ENCODE measurements around the gene PMM2.
"Not testable (repeated sequence)": the region's sequence is repeated elsewhere in the genome, so short reads cannot be mapped to it uniquely, and the experiment has no call there.

The PMM2 gene

DNA sequence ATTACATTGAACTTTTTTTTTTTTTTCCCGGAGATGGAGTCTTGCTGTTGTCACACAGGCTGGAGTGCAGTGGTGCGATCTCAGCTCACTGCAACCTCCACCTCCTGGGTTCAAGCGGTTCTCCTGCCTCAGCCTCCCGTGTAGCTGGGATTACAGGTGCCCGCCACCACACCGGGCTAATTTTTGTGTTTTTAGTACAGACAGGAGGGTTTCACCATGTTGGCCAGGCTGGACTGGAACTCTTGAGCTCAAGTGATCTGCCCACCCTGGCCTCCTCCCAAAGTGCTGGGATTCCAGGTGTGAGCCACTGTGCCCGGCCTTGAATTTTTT is 76.2 kb downstream of the PMM2 start:
- H3K27ac ChIP-seq (ENCODE audit: low read length, poor library complexity, severe bottlenecking); H3K9me3 ChIP-seq (ENCODE audit: control insufficient read depth, low read length); H2BK12ac ChIP-seq (ENCODE audit: low read length in 2 of 2); H3K27me3 ChIP-seq (ENCODE audit: control insufficient read depth in 1 of 2, insufficient read depth in 1 of 2, low read length in 2 of 2); H3K9ac ChIP-seq (ENCODE audit: low read length); H3K4me2 ChIP-seq (ENCODE audit: low read length, poor library complexity, severe bottlenecking); H4K91ac ChIP-seq (ENCODE audit: low read length); H2AFZ ChIP-seq (ENCODE audit: low read depth, low read length); H3K36me3 ChIP-seq (ENCODE audit: control insufficient read depth in 1 of 2, insufficient read depth in 2 of 2, low read depth in 1 of 2, low read length in 2 of 2); H2BK5ac ChIP-seq (ENCODE audit: low read depth, low read length, poor library complexity, severe bottlenecking); H2BK120ac ChIP-seq (ENCODE audit: low read depth, low read length); H3K23ac ChIP-seq (ENCODE audit: low read length in 2 of 2); H3K4ac ChIP-seq (ENCODE audit: low read depth in 1 of 2, low read length in 2 of 2); H3K4me3 ChIP-seq (ENCODE audit: insufficient read depth in 1 of 2, low read depth in 1 of 2, low read length in 2 of 2); DNase-seq; H2BK15ac ChIP-seq (ENCODE audit: low read depth, poor library complexity, severe bottlenecking); H4K8ac ChIP-seq (ENCODE audit: low read length); H3K79me1 ChIP-seq (replicated peaks; ENCODE audit: low read length, poor library complexity, severe bottlenecking); H2AK5ac ChIP-seq (ENCODE audit: low read length, severe bottlenecking); H3K14ac ChIP-seq (ENCODE audit: low read length in 2 of 2): not testable (repeated sequence)
- peaks cover 24% of the 10 kb centered on the region for H3K4me1 ChIP-seq (ENCODE audit: control insufficient read depth, insufficient read depth, low read depth, low read length)
- peak overlapping the region in 1 of 2 experiments; percentile 35 for H3K18ac ChIP-seq (ENCODE audit: low read depth in 1 of 2, low read length in 2 of 2)
- WGBS, result 99% methylated on average over 7 of the region's 7 CpGs

DNA sequence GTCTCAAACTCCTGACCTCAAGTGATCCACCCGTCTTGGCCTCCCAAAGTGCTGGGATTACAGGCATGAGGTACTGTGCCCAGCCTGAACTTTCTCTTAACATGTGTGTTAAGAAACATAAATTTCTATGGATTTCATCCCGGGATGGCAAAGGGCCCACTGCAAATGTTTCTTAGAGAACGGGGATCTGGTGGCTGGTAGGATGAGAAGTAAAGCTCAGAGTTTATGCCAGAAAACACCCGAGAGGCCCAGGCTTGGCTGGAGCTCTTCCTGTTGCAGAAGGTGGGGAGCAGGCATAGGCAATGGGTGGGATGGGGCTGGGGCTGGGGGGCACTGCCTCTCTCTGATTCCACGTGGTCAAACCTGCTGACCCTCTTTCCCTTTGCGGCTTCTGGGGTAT is 76.7 kb downstream of the PMM2 start:
- H3K79me1 ChIP-seq (replicated peaks; ENCODE audit: low read length, poor library complexity, severe bottlenecking), result no peaks in the 10 kb centered on the region
- no peak overlapping the region for H3K23ac ChIP-seq (ENCODE audit: low read length in 2 of 2)
- no peak overlapping the region for H3K4ac ChIP-seq (ENCODE audit: low read depth in 1 of 2, low read length in 2 of 2)
- H2AK5ac ChIP-seq (ENCODE audit: low read length, severe bottlenecking), result no peak overlapping the region
- no peak overlapping the region for H2BK120ac ChIP-seq (ENCODE audit: low read depth, low read length)
- H3K27ac ChIP-seq (ENCODE audit: low read length, poor library complexity, severe bottlenecking), result no peak overlapping the region
- H2AFZ ChIP-seq (ENCODE audit: low read depth, low read length), result no peak overlapping the region
- H4K8ac ChIP-seq (ENCODE audit: low read length), result no peak overlapping the region
- H3K9ac ChIP-seq (ENCODE audit: low read length), result no peak overlapping the region
- DNase-seq, result no peak
- 72% methylated on average over 6 of the region's 6 CpGs for WGBS
- no peak overlapping the region for H2BK12ac ChIP-seq (ENCODE audit: low read length in 2 of 2)
- no peak overlapping the region for H3K14ac ChIP-seq (ENCODE audit: low read length in 2 of 2)
- H3K18ac ChIP-seq (ENCODE audit: low read depth in 1 of 2, low read length in 2 of 2), result peak overlapping the region in 1 of 2 experiments; percentile 29
- H4K91ac ChIP-seq (ENCODE audit: low read length), result no peak overlapping the region
- peaks cover 23% of the 10 kb centered on the region for H3K4me1 ChIP-seq (ENCODE audit: control insufficient read depth, insufficient read depth, low read depth, low read length)
- no peak overlapping the region for H2BK5ac ChIP-seq (ENCODE audit: low read depth, low read length, poor library complexity, severe bottlenecking)
- no peak overlapping the region for H3K4me3 ChIP-seq (ENCODE audit: insufficient read depth in 1 of 2, low read depth in 1 of 2, low read length in 2 of 2)
- no peak overlapping the region for H3K4me2 ChIP-seq (ENCODE audit: low read length, poor library complexity, severe bottlenecking)
- no peaks in the 10 kb centered on the region for H3K27me3 ChIP-seq (ENCODE audit: control insufficient read depth in 1 of 2, insufficient read depth in 1 of 2, low read length in 2 of 2)
- peak overlapping the region; percentile 61 for H2BK15ac ChIP-seq (ENCODE audit: low read depth, poor library complexity, severe bottlenecking)
- no peaks in the 10 kb centered on the region for H3K36me3 ChIP-seq (ENCODE audit: control insufficient read depth in 1 of 2, insufficient read depth in 2 of 2, low read depth in 1 of 2, low read length in 2 of 2)
- H3K9me3 ChIP-seq (ENCODE audit: control insufficient read depth, low read length), result no peaks in the 10 kb centered on the region

DNA sequence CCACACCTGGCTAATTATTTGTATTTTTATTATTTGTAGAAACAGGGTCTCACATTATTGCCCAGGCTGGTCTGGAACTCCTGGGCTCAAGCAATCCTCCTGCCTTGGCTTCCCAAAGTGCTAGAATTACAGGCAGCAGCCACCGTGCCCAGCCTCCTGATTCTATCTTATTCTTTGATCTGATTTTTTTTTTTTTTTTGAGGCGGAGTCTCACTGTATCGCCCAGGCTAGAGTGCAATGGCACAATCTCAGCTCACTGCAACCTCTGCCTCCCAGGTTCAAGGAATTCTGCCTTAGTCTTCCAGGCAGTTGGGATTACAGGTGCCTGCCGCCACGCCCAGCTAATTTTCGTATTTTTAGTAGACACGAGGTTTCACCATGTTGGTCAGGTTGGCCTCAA is 77.7 kb downstream of the PMM2 start:
- not testable (repeated sequence) for H3K4me3 ChIP-seq (ENCODE audit: insufficient read depth in 1 of 2, low read depth in 1 of 2, low read length in 2 of 2); H4K8ac ChIP-seq (ENCODE audit: low read length); H3K36me3 ChIP-seq (ENCODE audit: control insufficient read depth in 1 of 2, insufficient read depth in 2 of 2, low read depth in 1 of 2, low read length in 2 of 2); H3K23ac ChIP-seq (ENCODE audit: low read length in 2 of 2); H3K27ac ChIP-seq (ENCODE audit: low read length, poor library complexity, severe bottlenecking); H3K27me3 ChIP-seq (ENCODE audit: control insufficient read depth in 1 of 2, insufficient read depth in 1 of 2, low read length in 2 of 2); H3K4ac ChIP-seq (ENCODE audit: low read depth in 1 of 2, low read length in 2 of 2); H2AK5ac ChIP-seq (ENCODE audit: low read length, severe bottlenecking); H2BK120ac ChIP-seq (ENCODE audit: low read depth, low read length); H2BK12ac ChIP-seq (ENCODE audit: low read length in 2 of 2); H3K9me3 ChIP-seq (ENCODE audit: control insufficient read depth, low read length); H3K18ac ChIP-seq (ENCODE audit: low read depth in 1 of 2, low read length in 2 of 2); H4K91ac ChIP-seq (ENCODE audit: low read length); H2AFZ ChIP-seq (ENCODE audit: low read depth, low read length); H2BK15ac ChIP-seq (ENCODE audit: low read depth, poor library complexity, severe bottlenecking); H3K79me1 ChIP-seq (replicated peaks; ENCODE audit: low read length, poor library complexity, severe bottlenecking); H3K14ac ChIP-seq (ENCODE audit: low read length in 2 of 2); H2BK5ac ChIP-seq (ENCODE audit: low read depth, low read length, poor library complexity, severe bottlenecking); H3K4me2 ChIP-seq (ENCODE audit: low read length, poor library complexity, severe bottlenecking); DNase-seq; H3K9ac ChIP-seq (ENCODE audit: low read length)
- 77% methylated on average over 7 of the region's 7 CpGs for WGBS
- peaks cover 22% of the 10 kb centered on the region for H3K4me1 ChIP-seq (ENCODE audit: control insufficient read depth, insufficient read depth, low read depth, low read length)

DNA sequence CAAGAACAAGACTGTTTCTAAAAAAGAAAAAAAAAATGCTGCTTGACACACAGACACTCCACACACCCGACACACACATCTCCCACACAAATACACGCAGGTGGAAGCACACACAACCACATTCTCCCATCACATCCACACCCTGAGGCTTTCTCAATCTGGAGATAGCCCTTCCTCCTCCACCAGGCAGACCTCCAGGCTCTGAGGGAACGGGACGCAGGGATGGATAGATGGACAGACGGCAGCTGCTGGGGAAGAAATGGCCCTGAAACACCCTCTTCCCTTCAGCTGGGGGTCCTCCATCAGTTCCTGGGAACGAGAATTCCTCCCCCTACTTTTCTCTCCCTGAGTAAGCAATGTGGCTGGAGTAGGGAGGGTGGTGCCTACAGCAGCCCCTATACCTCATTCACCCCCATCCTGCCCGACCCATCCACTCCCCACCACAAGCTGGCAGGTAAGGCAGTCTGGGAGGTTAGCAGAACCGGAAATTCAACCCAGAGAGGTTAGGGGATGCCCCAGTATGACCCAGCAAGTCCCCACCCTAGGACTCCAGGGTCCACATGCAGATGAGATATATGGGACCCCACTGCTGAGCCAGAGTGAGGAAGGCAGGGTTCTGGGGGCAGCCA is 80.4 kb downstream of the PMM2 start:
- H3K23ac ChIP-seq (ENCODE audit: low read length in 2 of 2), result no peak overlapping the region
- WGBS, result 74% methylated on average over 6 of the region's 8 CpGs
- H3K9me3 ChIP-seq (ENCODE audit: control insufficient read depth, low read length), result no peaks in the 10 kb centered on the region
- H2AFZ ChIP-seq (ENCODE audit: low read depth, low read length), result no peak overlapping the region
- peak overlapping the region; percentile 46 to 95 for H3K18ac ChIP-seq (ENCODE audit: low read depth in 1 of 2, low read length in 2 of 2)
- H4K8ac ChIP-seq (ENCODE audit: low read length), result peak overlapping the region; percentile 41
- peak overlapping the region in 1 of 2 experiments; percentile 87 for H3K4ac ChIP-seq (ENCODE audit: low read depth in 1 of 2, low read length in 2 of 2)
- H3K4me3 ChIP-seq (ENCODE audit: insufficient read depth in 1 of 2, low read depth in 1 of 2, low read length in 2 of 2), result no peak overlapping the region
- H3K9ac ChIP-seq (ENCODE audit: low read length), result no peak overlapping the region
- no peak for DNase-seq
- peaks cover 18% of the 10 kb centered on the region for H3K4me1 ChIP-seq (ENCODE audit: control insufficient read depth, insufficient read depth, low read depth, low read length)
- peak overlapping the region; percentile 88 for H2AK5ac ChIP-seq (ENCODE audit: low read length, severe bottlenecking)
- H3K14ac ChIP-seq (ENCODE audit: low read length in 2 of 2), result peak overlapping the region in 1 of 2 experiments; percentile 92
- peak overlapping the region; percentile 75 for H2BK120ac ChIP-seq (ENCODE audit: low read depth, low read length)
- peaks cover 1% of the 10 kb centered on the region for H3K79me1 ChIP-seq (replicated peaks; ENCODE audit: low read length, poor library complexity, severe bottlenecking)
- peak overlapping the region in 1 of 2 experiments; percentile 99 for H2BK12ac ChIP-seq (ENCODE audit: low read length in 2 of 2)
- H2BK15ac ChIP-seq (ENCODE audit: low read depth, poor library complexity, severe bottlenecking), result no peak overlapping the region
- no peak overlapping the region for H3K4me2 ChIP-seq (ENCODE audit: low read length, poor library complexity, severe bottlenecking)
- no peaks in the 10 kb centered on the region for H3K27me3 ChIP-seq (ENCODE audit: control insufficient read depth in 1 of 2, insufficient read depth in 1 of 2, low read length in 2 of 2)
- peak overlapping the region; percentile 93 for H3K27ac ChIP-seq (ENCODE audit: low read length, poor library complexity, severe bottlenecking)
- peak overlapping the region; percentile 45 for H2BK5ac ChIP-seq (ENCODE audit: low read depth, low read length, poor library complexity, severe bottlenecking)
- peak overlapping the region; percentile 55 for H4K91ac ChIP-seq (ENCODE audit: low read length)
- no peaks in the 10 kb centered on the region for H3K36me3 ChIP-seq (ENCODE audit: control insufficient read depth in 1 of 2, insufficient read depth in 2 of 2, low read depth in 1 of 2, low read length in 2 of 2)
